Kidney (tissue), 14 donors: ENCODE measurements around the gene SAMD15. TPM values are rescaled to one million over a fixed set of nuclear protein-coding genes. Genes with fewer than 3 reads are reported as not detected.
"Not testable (repeated sequence)": the region's sequence is repeated elsewhere in the genome, so short reads cannot be mapped to it uniquely, and the experiment has no call there.

Experiments
- DNase-seq, 5 donors: peaks; one replicate each; pipeline ENCODE4 v3.0.0-alpha.2; 2013 to 2020
- FAIRE-seq: peaks from 2 replicates; lab custom pipeline; 2012; peaks lifted over from hg19 to GRCh38; lab: Jason Lieb, UNC
- H3K27ac ChIP-seq, 2 donors: one replicate each; pipeline ENCODE4 v1.7.0; 2013; ENCODE audit warnings: low read depth in 2 of 2, low read length in 2 of 2, inconsistent platforms in 1 of 2
- H3K27me3 ChIP-seq: one replicate; pipeline ENCODE4 v1.7.1; 2013; ENCODE audit warnings: low read length, inconsistent platforms; ENCODE audit not compliant: control insufficient read depth, insufficient read depth
- H3K36me3 ChIP-seq, 3 donors: one replicate each; pipeline versions ENCODE4 v1.7.0 to v1.7.1; 2013; ENCODE audit warnings: low read length in 3 of 3, control low read depth in 1 of 3, inconsistent platforms in 1 of 3; ENCODE audit not compliant: insufficient read depth in 3 of 3, control insufficient read depth in 2 of 3
- H3K4me1 ChIP-seq, 3 donors: one replicate each; pipeline versions ENCODE4 v1.7.0 to v1.7.1; 2013; ENCODE audit warnings: low read length in 3 of 3, inconsistent platforms in 1 of 3, low read depth in 1 of 3; ENCODE audit not compliant: control insufficient read depth in 2 of 3, insufficient read depth in 2 of 3
- H3K4me3 ChIP-seq, 3 donors: one replicate each; pipeline versions ENCODE4 v1.7.0 to v1.8.1; 2013; ENCODE audit warnings: low read length in 3 of 3, control low read depth in 1 of 3, inconsistent platforms in 1 of 3
- H3K9ac ChIP-seq, 3 donors: one replicate each; pipeline versions ENCODE4 v1.7.0 to v1.7.1; 2013; ENCODE audit warnings: low read length in 3 of 3, control low read depth in 1 of 3, inconsistent platforms in 1 of 3
- H3K9me3 ChIP-seq, 3 donors: one replicate each; pipeline versions ENCODE4 v1.7.0 to v1.7.1; 2013; ENCODE audit warnings: low read length in 3 of 3, control low read depth in 1 of 3, inconsistent platforms in 1 of 3; ENCODE audit not compliant: control insufficient read depth in 2 of 3, insufficient read depth in 1 of 3
- intact Hi-C: fragments of 100-400 bp; cut with DNase I; formaldehyde crosslinking; loops from one replicate; pipeline ENCODE4 v1.11.1; 2022
- polyA plus RNA-seq: library from polyadenylated mRNA; stranded (reverse); fragments of 350-450 nt; fragmentation: Illumina TruSeq; extraction: RNeasy Lipid Tissue Mini Kit (QIAGEN cat#74804); gene quantifications from one replicate; pipeline ENCODE4 v1.2.3, GENCODE V29; 2014; ENCODE audit warnings: low read depth, low replicate concordance; ENCODE audit not compliant: insufficient read depth
- total RNA-seq: library from RNA; stranded (reverse); fragmentation: NEBNext Ultra II Directional; extraction: Animal tissue kit (Norgen Biotek cat#: 25700); gene quantifications from one replicate; pipeline ENCODE4 v1.2.1, GENCODE V29; 2021
- TF ChIP-seq, protein P1 (sequence below): IDR thresholded peaks from 3 replicates; pipeline ENCODE4 v1.5.1; 2012; ENCODE audit warnings: mild to moderate bottlenecking, moderate library complexity, borderline replicate concordance; ENCODE audit not compliant: insufficient read depth; ENCODE audit errors: extremely low read depth
- donor health status: control.
- donor health status: control.
- donor health status: control.
- donor health status: control.
- donor health status: control.
- donor health status: DM: yes; HTN: yes; CAD: no.
- donor health status: Normal renal cell carcinoma (clear cell type).

The SAMD15 gene
- total and polyA plus RNA-seq, 2 donors from 2014 or later: 1.8 to 6.2 TPM

- H3K4me3 ChIP-seq, H3K27me3 ChIP-seq, intact Hi-C loops, H3K9ac ChIP-seq, H3K36me3 ChIP-seq, H3K27ac ChIP-seq, DNase-seq, H3K4me1 ChIP-seq, FAIRE-seq: not testable (repeated sequence)
- H3K9me3 ChIP-seq: peaks cover 0 to 12% (median 0%) of the 10 kb centered on the region in 3 donors
These were observed 38.9 kb downstream of the SAMD15 start for GRCh38 chr14:77416098-77416497.

DNA sequence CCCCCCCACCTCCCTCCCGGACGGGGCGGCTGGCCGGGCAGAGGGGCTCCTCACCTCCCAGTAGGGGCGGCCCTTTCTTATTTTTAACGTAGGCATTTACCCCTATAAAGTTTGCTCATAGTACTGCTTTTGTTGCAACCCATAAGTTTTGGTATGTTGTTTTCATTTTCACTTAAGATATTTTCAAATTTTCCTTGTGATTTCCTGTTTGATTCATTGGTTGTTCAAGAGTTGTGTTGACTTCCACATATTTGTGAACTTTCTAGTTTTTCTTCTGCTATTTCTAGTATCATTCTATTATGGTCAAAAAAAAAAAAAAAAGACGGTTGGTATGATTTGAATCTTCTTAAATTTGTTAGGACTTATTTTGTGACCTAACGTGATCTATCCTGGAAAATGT is 39.7 kb downstream of the SAMD15 start:
- no peak overlapping the region for H3K27ac ChIP-seq
- TF ChIP-seq, protein P1, sequence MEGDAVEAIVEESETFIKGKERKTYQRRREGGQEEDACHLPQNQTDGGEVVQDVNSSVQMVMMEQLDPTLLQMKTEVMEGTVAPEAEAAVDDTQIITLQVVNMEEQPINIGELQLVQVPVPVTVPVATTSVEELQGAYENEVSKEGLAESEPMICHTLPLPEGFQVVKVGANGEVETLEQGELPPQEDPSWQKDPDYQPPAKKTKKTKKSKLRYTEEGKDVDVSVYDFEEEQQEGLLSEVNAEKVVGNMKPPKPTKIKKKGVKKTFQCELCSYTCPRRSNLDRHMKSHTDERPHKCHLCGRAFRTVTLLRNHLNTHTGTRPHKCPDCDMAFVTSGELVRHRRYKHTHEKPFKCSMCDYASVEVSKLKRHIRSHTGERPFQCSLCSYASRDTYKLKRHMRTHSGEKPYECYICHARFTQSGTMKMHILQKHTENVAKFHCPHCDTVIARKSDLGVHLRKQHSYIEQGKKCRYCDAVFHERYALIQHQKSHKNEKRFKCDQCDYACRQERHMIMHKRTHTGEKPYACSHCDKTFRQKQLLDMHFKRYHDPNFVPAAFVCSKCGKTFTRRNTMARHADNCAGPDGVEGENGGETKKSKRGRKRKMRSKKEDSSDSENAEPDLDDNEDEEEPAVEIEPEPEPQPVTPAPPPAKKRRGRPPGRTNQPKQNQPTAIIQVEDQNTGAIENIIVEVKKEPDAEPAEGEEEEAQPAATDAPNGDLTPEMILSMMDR: no peak
- H3K36me3 ChIP-seq: peaks cover 0 to 2% (median 0%) of the 10 kb centered on the region in 3 donors
- H3K4me3 ChIP-seq: no peak overlapping the region
- intact Hi-C loops: no loop called here
- no peaks in the 10 kb centered on the region for H3K27me3 ChIP-seq
- no peaks in the 10 kb centered on the region for H3K4me1 ChIP-seq
- FAIRE-seq (no peak), DNase-seq (no peak)
- no peak overlapping the region for H3K9ac ChIP-seq
- peaks cover 0 to 12% (median 0%) of the 10 kb centered on the region in 3 donors for H3K9me3 ChIP-seq

GRCh38 chr14:77421201-77421600 is 44.0 kb downstream of the SAMD15 start:
- H3K9me3 ChIP-seq: peaks cover 0 to 12% (median 0%) of the 10 kb centered on the region in 3 donors
- no peaks in the 10 kb centered on the region for H3K4me1 ChIP-seq
- H3K9ac ChIP-seq: no peak overlapping the region
- H3K36me3 ChIP-seq: peaks cover 6 to 25% (median 17%) of the 10 kb centered on the region in 3 donors
- no peak overlapping the region for H3K4me3 ChIP-seq
- no peaks in the 10 kb centered on the region for H3K27me3 ChIP-seq
- intact Hi-C loops: no loop called here
- no peak for FAIRE-seq
- TF ChIP-seq, protein P1: no peak
- no peak overlapping the region for H3K27ac ChIP-seq
- DNase-seq: no peak

DNA sequence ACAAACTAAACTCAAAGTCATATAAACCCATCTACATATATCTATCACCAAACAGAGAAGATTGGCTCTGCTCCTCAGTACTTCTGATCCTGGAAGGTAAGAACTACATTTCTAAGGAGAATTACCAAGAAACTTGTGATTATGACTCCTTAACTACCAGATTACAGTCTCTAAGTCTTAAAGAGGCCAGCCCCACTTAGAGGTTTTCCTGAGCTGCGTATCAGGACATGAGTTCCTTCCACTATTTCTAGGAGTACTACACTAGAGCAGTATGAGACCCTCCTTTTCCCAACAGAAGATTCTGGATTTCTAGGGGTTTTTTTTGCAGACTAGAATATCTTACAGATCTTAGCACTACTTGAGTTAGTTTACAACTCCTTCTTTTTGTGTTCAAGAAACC is 46.2 kb downstream of the SAMD15 start, which contains the start of gene NOXRED1:
TSS of gene NOXRED1 (minus strand) at position 101 of the 400 bp plus-strand sequence. CDS start 634 bp downstream, outside the sequence.
- intact Hi-C loops: no loop called here
- Histone ChIP-seq H3K4me3 (no peak within 1 kb of the TSS), H3K9ac (no peak within 1 kb of the TSS), H3K36me3 (peaks cover 6 to 46% (median 37%) of the 10 kb centered on the region in 3 donors), H3K27me3 (no peaks in the 10 kb centered on the region), H3K9me3 (peaks cover 0 to 12% (median 0%) of the 10 kb centered on the region in 3 donors), H3K27ac (no peak within 1 kb of the TSS), H3K4me1 (no peaks in the 10 kb centered on the region)
- TF ChIP-seq, protein P1: no peak
- no peak for FAIRE-seq
- DNase-seq: no peak
